Endothelial cell of umbilical vein (primary cell): ENCODE data around the gene PHLDB2. TPM values are rescaled to one million over a fixed set of nuclear protein-coding genes. Genes with fewer than 3 reads are reported as not detected.

Experiments used
- BruUV-seq: library from RNA; stranded (reverse); fragments of 400-500 nt; replicated peaks from 2 replicates; lab custom pipeline; 2021; lab: Mats Ljungman, UMichigan
- CTCF ChIA-PET: fragments of 300-600, 350-600 bp; sonication (Branson Sonifier 250); formaldehyde crosslinking; loops from one replicate; lab custom pipeline; 2021; ENCODE audit warnings: antibody characterized with exemption, inconsistent platforms; lab: Charles Lee
- POLR2A ChIA-PET: fragments of 300-600, 350-600 bp; sonication (Branson Sonifier 250); formaldehyde crosslinking; loops from one replicate; lab custom pipeline; 2021; ENCODE audit warnings: antibody characterized with exemption, inconsistent platforms; lab: Charles Lee
- DNase-seq: peaks from one replicate; pipeline ENCODE4 v3.0.0-alpha.2; 2011; ENCODE audit warnings: low read depth, low spot score
- FAIRE-seq: peaks from 2 replicates; lab custom pipeline; 2011; peaks lifted over from hg19 to GRCh38; lab: Jason Lieb, UNC
- H2AFZ ChIP-seq: 2 replicates; pipeline ENCODE4 v1.6.0; 2012; ENCODE audit warnings: low read depth, low read length, control low read depth, inconsistent platforms
- H3K27ac ChIP-seq: 2 replicates; pipeline ENCODE4 v1.5.1; 2011; ENCODE audit warnings: low read depth, mild to moderate bottlenecking, control low read depth, low read length, moderate library complexity; ENCODE audit not compliant: insufficient read depth
- H3K27me3 ChIP-seq, 2 experiments: 2 replicates each; pipeline versions ENCODE4 v1.6.0 to v1.6.1; 2011; ENCODE audit warnings: low read length in 2 of 2, mixed read lengths in 1 of 2; ENCODE audit not compliant: control insufficient read depth in 2 of 2, insufficient read depth in 2 of 2
- H3K36me3 ChIP-seq, 2 experiments: 2 replicates in 1 of 2; 3 replicates in 1 of 2; pipeline ENCODE4 v1.5.1; 2011; ENCODE audit warnings: low read length in 2 of 2, mild to moderate bottlenecking in 1 of 2, moderate library complexity in 1 of 2; ENCODE audit not compliant: control insufficient read depth in 2 of 2, insufficient read depth in 2 of 2; ENCODE audit errors: extremely low read depth in 1 of 2
- H3K4me1 ChIP-seq: 3 replicates; pipeline ENCODE4 v1.5.1; 2011; ENCODE audit warnings: mild to moderate bottlenecking, low read length; ENCODE audit not compliant: control insufficient read depth, insufficient read depth; ENCODE audit errors: extremely low read depth
- H3K4me2 ChIP-seq: 2 replicates; pipeline ENCODE4 v1.6.1; 2011; ENCODE audit warnings: low read length, control low read depth, mixed read lengths; ENCODE audit not compliant: insufficient read depth
- H3K4me3 ChIP-seq, 3 experiments: fragments of 200-600 bp in 1 of 3; sonication (generic), shearing (Covaris generic) in 1 of 3; replicated peaks in 1 of 3; 2 replicates each; pipeline ENCODE4 v1.5.1; 2011 to 2016; ENCODE audit warnings: control low read depth in 3 of 3, low read length in 3 of 3, mild to moderate bottlenecking in 2 of 3, inconsistent platforms in 1 of 3, low read depth in 1 of 3, moderate library complexity in 1 of 3; ENCODE audit not compliant: insufficient read depth in 1 of 3
- H3K79me2 ChIP-seq: 2 replicates; pipeline ENCODE4 v1.6.0; 2012; ENCODE audit warnings: low read length, inconsistent platforms; ENCODE audit not compliant: control insufficient read depth, insufficient read depth
- H3K9ac ChIP-seq: replicated peaks from 2 replicates; pipeline ENCODE3; 2011; ENCODE audit warnings: low read length, control low read depth; ENCODE audit not compliant: insufficient read depth; ENCODE audit errors: extremely low read depth
- H3K9me1 ChIP-seq: replicated peaks from 3 replicates; pipeline ENCODE4 v1.6.0; 2011; ENCODE audit warnings: mild to moderate bottlenecking, low read length; ENCODE audit not compliant: control insufficient read depth, insufficient read depth; ENCODE audit errors: extremely low read depth
- H3K9me3 ChIP-seq: replicated peaks from 2 replicates; pipeline ENCODE4 v1.5.1; 2012; ENCODE audit warnings: low read length, inconsistent platforms; ENCODE audit not compliant: control insufficient read depth, insufficient read depth
- H4K20me1 ChIP-seq: replicated peaks from 2 replicates; pipeline ENCODE3; 2011; ENCODE audit warnings: mild to moderate bottlenecking, low read length; ENCODE audit not compliant: control insufficient read depth, insufficient read depth; ENCODE audit errors: extremely low read depth
- EZH2 ChIP-seq: IDR thresholded peaks from 2 replicates; pipeline ENCODE4 v1.6.1; 2012; ENCODE audit warnings: borderline replicate concordance, low read depth, mild to moderate bottlenecking, moderate library complexity, low read length, inconsistent platforms; ENCODE audit not compliant: severe bottlenecking
- FOS ChIP-seq: IDR thresholded peaks from 2 replicates; pipeline ENCODE4 v1.6.1; 2011; ENCODE audit warnings: mild to moderate bottlenecking, low read length, moderate library complexity, borderline replicate concordance; ENCODE audit not compliant: insufficient read depth
- GATA2 ChIP-seq: IDR thresholded peaks from 2 replicates; pipeline ENCODE4 v1.7.0; 2011; ENCODE audit warnings: low read depth, mild to moderate bottlenecking, moderate library complexity, mixed read lengths, low read length; ENCODE audit not compliant: insufficient read length, insufficient read depth
- JUN ChIP-seq: IDR thresholded peaks from 2 replicates; pipeline ENCODE4 v1.6.1; 2011; ENCODE audit warnings: borderline replicate concordance, low read depth; ENCODE audit not compliant: insufficient read length, insufficient read depth
- MYC ChIP-seq: IDR thresholded peaks from one replicate; pipeline ENCODE4 v1.6.1; 2011; ENCODE audit warnings: mild to moderate bottlenecking, low read depth, low read length
- POLR2A ChIP-seq: IDR thresholded peaks from 2 replicates; pipeline ENCODE4 v1.6.1; 2012; ENCODE audit warnings: low read depth, mild to moderate bottlenecking, control low read depth, low read length
- POLR2AphosphoS5 ChIP-seq: IDR thresholded peaks from 2 replicates; pipeline ENCODE4 v1.6.1; 2012; ENCODE audit warnings: low read depth, mild to moderate bottlenecking, control low read depth, low read length, moderate library complexity; ENCODE audit not compliant: insufficient read depth
- dilution Hi-C: fragments of 300-500 bp; cut with MboI; formaldehyde crosslinking; loops from one replicate; pipeline ENCODE4 v1.15.0; 2019; ENCODE audit warnings: low sequenced_read_pairs; ENCODE audit not compliant: extremely low pct_ligation_motif_present
- intact Hi-C: fragments of 100-400 bp; cut with micrococcal nuclease; formaldehyde crosslinking; loops from one replicate; pipeline ENCODE4 v1.10.0; 2022
- polyA plus RNA-seq, 4 experiments: library from polyadenylated mRNA; depleted of rRNA in 3 of 4; stranded (reverse) in 3 of 4; unstranded in 1 of 4; fragments of >200 nt; gene quantifications; 2 replicates each; pipeline versions ENCODE4 v1.2.1 to v1.2.3, GENCODE V29; 2011 to 2012; ENCODE audit warnings: missing spikeins in 1 of 4
- total RNA-seq: library from RNA; stranded (reverse); gene quantifications from 2 replicates; pipeline ENCODE4 v1.2.3, GENCODE V29; 2021
- TF ChIP-seq, protein P1 (sequence below): IDR thresholded peaks from 2 replicates; pipeline ENCODE4 v1.6.1; 2011; ENCODE audit not compliant: insufficient read depth, insufficient read length
- TF ChIP-seq, protein P2 (sequence below), 2 donors: IDR thresholded peaks; 1 replicate in 1 of 2; 2 replicates in 1 of 2; pipeline ENCODE4 v1.5.1; 2011; ENCODE audit warnings: low read length in 2 of 2, mild to moderate bottlenecking in 2 of 2, moderate library complexity in 2 of 2, control low read depth in 1 of 2, inconsistent platforms in 1 of 2, low read depth in 1 of 2; ENCODE audit not compliant: insufficient read depth in 1 of 2; ENCODE audit errors: extremely low read depth in 1 of 2

The PHLDB2 gene
- total and polyA plus RNA-seq, 2 donors (not counting 3 experiments of a cell fraction or from before 2014, with no cell fraction given): 22.4 to 104 TPM

DNA sequence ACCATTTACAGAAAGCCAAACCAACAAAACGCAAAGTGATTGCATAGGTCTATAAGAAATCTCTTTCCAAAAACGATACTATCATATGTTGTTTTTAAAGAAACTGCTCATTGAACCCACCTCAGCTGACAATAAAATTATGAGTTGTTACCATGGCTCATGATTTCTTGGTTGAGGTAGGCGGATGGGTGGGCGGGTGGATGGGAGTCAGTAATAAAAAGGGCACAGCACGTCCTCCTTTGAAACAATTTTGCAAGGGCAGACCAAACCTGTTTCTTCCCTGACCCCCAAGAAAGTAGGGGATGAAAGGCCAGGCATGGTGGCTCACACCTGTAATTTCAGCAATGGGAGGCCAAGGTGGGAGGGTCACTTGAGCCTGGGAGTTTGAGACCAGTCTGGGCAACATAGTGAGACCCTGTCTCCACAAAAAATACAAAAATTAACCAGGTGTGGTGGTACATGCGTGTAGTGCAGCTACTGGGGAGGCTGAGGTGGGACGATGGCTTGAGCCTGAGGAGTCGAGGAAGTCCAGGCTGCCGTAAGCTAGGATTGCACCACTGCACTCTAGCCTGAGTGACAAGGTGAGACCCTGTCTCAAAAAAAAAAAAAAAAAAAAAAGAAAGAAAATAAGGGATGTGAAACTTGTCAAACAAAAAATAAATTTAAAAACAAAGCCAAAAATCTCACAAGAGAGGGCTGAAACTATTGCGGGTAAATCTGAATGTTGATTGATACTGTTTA is 121.8 kb downstream of the PHLDB2 start:
- Histone ChIP-seq H3K27me3 (no peaks in the 10 kb centered on the region), H3K9ac (no peak overlapping the region), H3K4me3 (no peak overlapping the region), H3K9me3 (no peaks in the 10 kb centered on the region), H3K4me2 (peak overlapping the region; percentile 93), H3K36me3 (peaks cover 0 to 4% of the 10 kb centered on the region in 2 experiments), H2AFZ (no peak overlapping the region), H3K79me2 (peaks cover 41% of the 10 kb centered on the region), H3K9me1 (no peaks in the 10 kb centered on the region), H4K20me1 (no peaks in the 10 kb centered on the region), H3K27ac (no peak overlapping the region), H3K4me1 (peaks cover 21% of the 10 kb centered on the region)
- CTCF ChIA-PET: interaction anchor here (1.1 to 6.3 kb wide), 6 partner anchors 8 to 266 kb away, joined by 3 to 50 read pairs (median 22); no protein-coding TSS in a partner anchor
- TF ChIP-seq FOS (no peak), POLR2A (no peak), EZH2 (no peak), JUN (no peak), MYC (no peak), GATA2 (no peak), POLR2AphosphoS5 (no peak)
- TF ChIP-seq, protein P1, sequence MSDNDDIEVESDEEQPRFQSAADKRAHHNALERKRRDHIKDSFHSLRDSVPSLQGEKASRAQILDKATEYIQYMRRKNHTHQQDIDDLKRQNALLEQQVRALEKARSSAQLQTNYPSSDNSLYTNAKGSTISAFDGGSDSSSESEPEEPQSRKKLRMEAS: no peak
- TF ChIP-seq, protein P2, sequence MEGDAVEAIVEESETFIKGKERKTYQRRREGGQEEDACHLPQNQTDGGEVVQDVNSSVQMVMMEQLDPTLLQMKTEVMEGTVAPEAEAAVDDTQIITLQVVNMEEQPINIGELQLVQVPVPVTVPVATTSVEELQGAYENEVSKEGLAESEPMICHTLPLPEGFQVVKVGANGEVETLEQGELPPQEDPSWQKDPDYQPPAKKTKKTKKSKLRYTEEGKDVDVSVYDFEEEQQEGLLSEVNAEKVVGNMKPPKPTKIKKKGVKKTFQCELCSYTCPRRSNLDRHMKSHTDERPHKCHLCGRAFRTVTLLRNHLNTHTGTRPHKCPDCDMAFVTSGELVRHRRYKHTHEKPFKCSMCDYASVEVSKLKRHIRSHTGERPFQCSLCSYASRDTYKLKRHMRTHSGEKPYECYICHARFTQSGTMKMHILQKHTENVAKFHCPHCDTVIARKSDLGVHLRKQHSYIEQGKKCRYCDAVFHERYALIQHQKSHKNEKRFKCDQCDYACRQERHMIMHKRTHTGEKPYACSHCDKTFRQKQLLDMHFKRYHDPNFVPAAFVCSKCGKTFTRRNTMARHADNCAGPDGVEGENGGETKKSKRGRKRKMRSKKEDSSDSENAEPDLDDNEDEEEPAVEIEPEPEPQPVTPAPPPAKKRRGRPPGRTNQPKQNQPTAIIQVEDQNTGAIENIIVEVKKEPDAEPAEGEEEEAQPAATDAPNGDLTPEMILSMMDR (IDR thresholded peaks at IDR 0.05; ENCODE audit: extremely low read depth in 1 of 2, insufficient read depth in 1 of 2, low read depth in 1 of 2, low read length in 2 of 2): no peak
- POLR2A ChIA-PET: no interaction called here
- no peak for FAIRE-seq
- intact Hi-C loops: no loop called here
- dilution Hi-C loops: no loop called here
- DNase-seq: no peak
- no TSS peak for BruUV-seq
